ENCODE data around the gene CEP57L1.

CEP57L1 gene

DNA sequence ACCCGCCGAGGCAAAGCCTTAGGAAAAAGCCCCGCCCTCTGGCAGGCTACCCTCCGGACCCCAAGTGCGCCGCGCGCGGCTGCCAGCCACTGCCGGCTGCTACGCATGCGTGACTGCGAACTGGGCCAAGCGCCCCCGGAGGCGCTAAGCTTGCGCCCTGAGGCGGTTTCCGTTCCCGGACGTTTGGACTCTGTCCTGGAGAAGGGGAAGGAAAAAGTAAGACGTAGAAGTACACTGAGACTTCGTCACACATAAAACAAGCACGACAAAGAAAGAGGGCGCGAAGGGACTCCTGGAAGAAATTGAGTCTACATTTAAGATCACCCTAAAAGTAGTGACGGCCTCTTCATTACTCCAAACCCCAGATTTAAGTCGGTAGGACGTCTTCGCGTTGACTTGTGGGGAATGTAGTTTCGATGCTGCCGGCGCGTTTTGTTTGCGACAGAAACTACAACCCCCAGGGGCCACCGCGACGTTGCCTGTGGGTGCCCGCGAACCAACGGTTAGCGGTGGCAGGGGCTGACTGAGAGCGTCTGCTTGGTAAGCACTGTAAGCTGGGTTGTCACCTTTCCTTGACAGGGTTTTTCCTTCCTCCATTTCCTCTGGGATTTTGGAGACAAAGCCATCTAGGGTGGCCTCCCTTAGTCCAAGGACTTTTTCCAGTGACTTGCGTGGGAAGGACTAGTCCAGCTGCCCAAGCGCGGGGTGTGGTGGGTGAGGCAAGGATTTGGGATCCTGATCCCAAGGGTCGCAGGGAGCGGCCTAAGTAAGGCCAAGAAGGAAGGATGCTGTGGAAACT is at the start of gene CEP57L1:
Gene CEP57L1 (plus strand): TSS at position 472 of the 799 bp plus-strand sequence. CDS start 49,715 bp downstream, outside the sequence.
- Mint-ChIP-seq H3K27ac (peak within 1 kb of the TSS; percentile 98), H3K36me3 (peaks cover 12% of the 10 kb centered on the region), H3K4me1 (peaks cover 35% of the 10 kb centered on the region), H3K4me3 (peak within 1 kb of the TSS; percentile 88), H3K9me3 (no peaks in the 10 kb centered on the region)
- DNase-seq (ENCODE audit: low spot score in 2 of 2) = peak; percentile 92 to 98
- peak; percentile 84 for ATAC-seq

DNA sequence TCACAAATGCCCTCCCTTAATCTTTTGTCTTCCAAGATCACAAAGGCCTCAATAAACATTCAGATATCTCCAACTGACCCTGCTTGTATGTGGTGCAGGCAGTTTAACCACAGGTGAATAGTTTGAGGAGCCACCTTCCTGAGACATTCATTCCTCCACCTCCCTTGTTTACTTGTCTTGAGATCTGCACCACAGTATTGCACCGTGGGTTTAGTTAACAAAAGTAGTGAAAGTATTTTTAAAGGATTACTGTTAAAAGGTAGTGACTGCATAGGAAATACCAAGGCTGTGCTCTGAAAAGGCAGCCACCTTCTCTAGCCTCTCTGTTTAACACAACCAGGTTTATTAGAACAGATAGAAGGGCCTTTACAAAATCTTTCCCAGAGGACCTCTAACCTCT is 47.1 kb upstream of the CEP57L1 start:
- H3K4me1 Mint-ChIP-seq = peaks cover 22% of the 10 kb centered on the region
- ATAC-seq (peak; percentile 70), DNase-seq (ENCODE audit: low spot score in 2 of 2) (no peak)
- no peak overlapping the region for H3K4me3 Mint-ChIP-seq
- no peaks in the 10 kb centered on the region for H3K36me3 Mint-ChIP-seq
- no peak overlapping the region for H3K27ac Mint-ChIP-seq
- H3K9me3 Mint-ChIP-seq = peaks cover 2% of the 10 kb centered on the region

DNA sequence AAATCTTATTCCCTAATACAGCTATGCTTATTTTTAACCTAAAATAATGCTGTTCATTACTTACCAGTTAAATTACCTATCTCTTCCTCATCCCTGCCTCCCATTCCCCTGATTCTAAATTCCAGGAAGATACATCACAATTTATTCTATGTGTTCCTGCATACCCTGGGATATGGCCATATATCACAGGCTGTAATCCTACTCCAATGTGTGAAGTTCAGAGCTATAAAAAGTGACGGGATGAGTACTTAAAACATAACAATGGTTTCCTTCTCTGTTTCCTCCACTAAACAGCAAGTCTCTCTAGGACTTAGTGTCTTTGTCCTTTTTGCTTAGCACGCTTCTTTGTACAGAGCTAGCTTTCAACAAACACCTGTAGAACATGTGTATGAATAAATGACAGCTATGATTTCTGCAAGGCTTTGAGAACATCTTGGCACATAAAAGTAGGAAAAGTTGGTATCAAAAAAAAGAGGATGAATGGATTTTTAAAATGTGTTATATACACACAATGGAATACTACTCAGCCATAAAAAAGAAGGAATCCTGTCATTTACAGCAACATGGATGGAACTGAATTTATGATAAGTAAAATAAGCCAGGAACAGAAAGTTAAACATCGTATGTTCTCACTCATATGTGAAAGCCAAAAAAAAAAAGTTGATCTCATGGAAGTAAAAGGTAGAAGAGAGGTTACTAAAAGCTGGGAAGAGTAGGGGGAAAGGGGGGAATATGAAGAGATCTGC is 46.5 kb upstream of the CEP57L1 start:
- Mint-ChIP-seq H3K9me3 (peaks cover 2% of the 10 kb centered on the region), H3K4me3 (no peak overlapping the region), H3K27ac (no peak overlapping the region), H3K36me3 (no peaks in the 10 kb centered on the region), H3K4me1 (peaks cover 26% of the 10 kb centered on the region)
- no peak for ATAC-seq
- DNase-seq (ENCODE audit: low spot score in 2 of 2) = no peak

DNA sequence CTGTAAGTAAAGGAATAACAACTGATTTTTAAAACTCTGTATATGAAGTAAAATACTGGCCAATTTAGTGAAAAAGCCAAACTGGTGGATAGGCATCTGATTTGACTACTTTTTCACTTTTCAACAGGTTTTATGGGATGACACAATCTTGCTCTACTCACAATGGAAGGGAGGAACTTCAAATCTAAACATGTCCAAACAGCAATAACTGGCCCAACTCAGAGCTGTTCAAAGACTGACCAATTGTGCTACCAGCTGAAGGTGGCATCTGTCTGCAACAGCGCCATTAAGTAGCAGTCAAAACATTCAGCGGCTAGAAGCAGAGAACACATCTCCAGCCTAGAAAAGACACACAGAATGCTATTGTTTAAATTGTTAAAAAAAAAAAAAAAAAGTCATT is 45.3 kb upstream of the CEP57L1 start:
- no peak overlapping the region for H3K27ac Mint-ChIP-seq
- peaks cover 2% of the 10 kb centered on the region for H3K9me3 Mint-ChIP-seq
- DNase-seq (ENCODE audit: low spot score in 2 of 2) = no peak
- no peak for ATAC-seq
- no peaks in the 10 kb centered on the region for H3K36me3 Mint-ChIP-seq
- peaks cover 26% of the 10 kb centered on the region for H3K4me1 Mint-ChIP-seq
- no peak overlapping the region for H3K4me3 Mint-ChIP-seq

DNA sequence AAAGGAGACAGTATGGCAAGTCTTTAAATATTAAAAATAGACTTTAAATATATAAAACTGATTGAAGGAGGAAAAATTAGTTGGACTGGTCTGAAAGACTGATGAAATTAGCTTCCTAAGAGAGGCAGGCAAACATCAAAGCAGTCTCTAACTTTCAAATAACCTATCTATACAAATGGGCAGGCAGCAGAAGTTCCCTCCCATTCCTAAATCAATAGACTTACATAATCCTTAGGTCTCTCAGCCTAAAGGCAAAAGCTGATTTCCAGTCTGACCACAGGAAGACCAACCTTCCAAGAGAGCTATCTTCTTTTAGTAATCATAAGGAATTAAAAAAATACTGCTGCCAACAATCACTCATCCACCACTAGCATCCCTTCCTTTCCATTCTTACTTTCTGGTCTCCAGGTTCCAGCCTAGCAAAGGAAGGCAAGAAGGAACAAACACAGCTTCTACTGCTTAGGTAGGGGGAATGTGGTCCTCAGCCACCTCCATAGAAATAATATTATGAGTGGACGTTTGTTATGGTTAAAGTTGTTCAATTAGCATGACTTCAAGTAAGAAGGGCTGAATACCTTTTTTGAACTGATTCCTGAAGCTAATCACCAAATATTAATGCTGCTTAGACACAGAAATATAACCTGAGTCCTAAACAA is 44.7 kb upstream of the CEP57L1 start:
- Mint-ChIP-seq H3K4me3 (no peak overlapping the region), H3K9me3 (peaks cover 2% of the 10 kb centered on the region), H3K36me3 (peaks cover 4% of the 10 kb centered on the region), H3K27ac (no peak overlapping the region), H3K4me1 (peaks cover 26% of the 10 kb centered on the region)
- ATAC-seq (no peak), DNase-seq (ENCODE audit: low spot score in 2 of 2) (no peak)

DNA sequence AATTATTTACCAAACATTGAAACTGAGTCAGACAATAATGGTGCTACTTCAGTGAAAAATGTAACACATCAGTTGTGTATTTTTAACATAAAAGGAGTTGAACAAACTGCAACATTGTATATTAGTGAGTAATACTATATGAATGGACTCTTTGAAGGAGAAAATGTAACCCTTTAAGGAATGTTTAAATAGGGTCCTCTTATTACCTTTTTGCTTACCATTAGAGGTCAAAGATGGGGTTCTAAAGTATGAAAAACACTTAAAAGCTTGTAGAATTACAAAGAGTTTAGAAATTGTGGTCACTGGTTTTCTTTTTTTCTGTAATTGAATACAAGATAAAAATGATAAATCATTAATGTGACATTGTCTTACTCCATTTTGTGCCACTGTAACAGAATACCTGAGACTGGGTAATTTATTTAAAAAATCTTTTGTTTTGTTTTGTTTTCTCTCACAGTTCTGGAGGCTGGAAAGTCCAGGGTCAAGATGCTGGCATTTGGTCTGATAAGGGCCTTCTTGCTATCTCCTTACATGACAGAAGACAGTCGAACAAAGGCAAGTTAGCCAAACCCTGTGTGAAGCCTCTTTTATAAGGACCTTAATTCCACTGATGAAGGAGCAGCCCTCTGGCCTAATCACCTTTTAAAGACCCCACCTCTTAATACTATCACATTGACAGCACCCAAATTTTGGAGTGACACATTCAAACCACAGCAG is 43.8 kb upstream of the CEP57L1 start:
- Mint-ChIP-seq H3K27ac (no peak overlapping the region), H3K4me1 (peaks cover 32% of the 10 kb centered on the region), H3K36me3 (peaks cover 4% of the 10 kb centered on the region), H3K9me3 (peaks cover 2% of the 10 kb centered on the region), H3K4me3 (no peak overlapping the region)
- DNase-seq (ENCODE audit: low spot score in 2 of 2) (no peak), ATAC-seq (no peak)

DNA sequence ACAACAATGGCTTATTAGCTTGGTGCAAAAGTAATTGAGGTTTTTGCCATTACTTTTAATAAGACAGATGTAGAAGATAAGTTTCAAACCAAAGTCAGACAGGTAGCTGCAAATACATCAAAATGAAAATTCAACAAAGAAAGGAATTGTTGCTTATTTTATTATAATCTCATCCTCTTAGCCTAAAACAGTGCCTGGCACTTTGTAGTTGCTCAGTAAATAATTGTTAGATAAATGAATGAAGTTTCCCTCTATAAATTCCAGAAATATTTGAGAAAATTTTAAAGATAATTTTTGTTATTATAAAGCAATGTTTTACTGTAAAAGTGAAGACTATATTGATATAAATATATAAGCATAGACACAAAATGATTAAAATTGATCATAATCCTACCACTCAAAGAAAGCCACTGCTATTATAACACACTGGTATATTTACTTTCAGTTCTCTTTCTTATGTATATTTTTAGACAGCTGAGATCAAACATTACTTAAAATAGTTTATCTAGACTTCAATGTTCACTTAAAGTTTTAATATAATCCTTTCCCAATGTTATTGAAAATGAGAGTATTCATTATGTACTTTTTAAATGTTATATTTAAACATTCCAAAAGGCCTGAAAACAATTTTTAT is 43.2 kb upstream of the CEP57L1 start:
- Mint-ChIP-seq H3K9me3 (peaks cover 2% of the 10 kb centered on the region), H3K4me1 (peaks cover 38% of the 10 kb centered on the region), H3K36me3 (peaks cover 4% of the 10 kb centered on the region), H3K27ac (no peak overlapping the region), H3K4me3 (no peak overlapping the region)
- DNase-seq (ENCODE audit: low spot score in 2 of 2) = no peak
- no peak for ATAC-seq

DNA sequence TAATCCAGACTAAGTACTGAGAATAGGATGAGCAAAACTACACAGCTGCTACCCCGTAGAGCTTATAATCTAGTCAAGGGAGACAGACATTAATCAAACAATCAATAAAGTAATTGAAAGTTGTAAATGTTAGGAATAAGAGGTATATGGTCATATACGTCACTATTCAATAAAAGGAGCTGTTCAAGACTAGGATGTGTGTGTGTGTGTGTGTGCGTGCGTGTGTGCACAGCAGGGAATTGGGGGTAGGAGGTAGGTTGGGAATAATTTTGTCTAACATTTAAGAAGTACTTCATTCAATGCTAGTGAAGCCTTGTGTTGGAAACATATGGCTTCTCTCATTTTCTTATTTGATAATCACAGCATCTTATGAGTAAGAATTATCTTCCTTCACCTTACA is 42.5 kb upstream of the CEP57L1 start:
- H3K4me1 Mint-ChIP-seq = peaks cover 38% of the 10 kb centered on the region
- no peak overlapping the region for H3K4me3 Mint-ChIP-seq
- peaks cover 2% of the 10 kb centered on the region for H3K9me3 Mint-ChIP-seq
- peaks cover 4% of the 10 kb centered on the region for H3K36me3 Mint-ChIP-seq
- no peak for DNase-seq (ENCODE audit: low spot score in 2 of 2)
- no peak overlapping the region for H3K27ac Mint-ChIP-seq
- no peak for ATAC-seq

DNA sequence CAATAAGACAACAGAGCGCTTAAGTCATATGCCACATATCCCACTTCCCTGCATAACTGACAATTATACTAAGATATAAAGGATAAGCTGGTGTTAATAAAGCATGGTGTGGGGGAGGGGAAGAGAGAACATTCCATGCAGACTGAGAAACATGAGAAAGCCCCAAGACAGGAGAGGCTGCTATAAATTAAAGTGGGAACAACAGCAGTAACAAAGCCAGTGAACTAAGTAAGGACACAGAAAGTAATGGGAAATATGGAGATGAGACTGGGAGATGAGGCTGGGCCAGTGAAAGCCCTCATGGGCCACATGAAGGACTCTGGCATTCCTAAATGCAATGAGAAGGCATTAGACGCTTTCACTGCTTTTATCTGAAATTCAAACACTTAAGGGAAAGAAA is 42.0 kb upstream of the CEP57L1 start:
- peaks cover 2% of the 10 kb centered on the region for H3K9me3 Mint-ChIP-seq
- no peak overlapping the region for H3K4me3 Mint-ChIP-seq
- peaks cover 4% of the 10 kb centered on the region for H3K36me3 Mint-ChIP-seq
- DNase-seq (ENCODE audit: low spot score in 2 of 2) (no peak), ATAC-seq (no peak)
- H3K27ac Mint-ChIP-seq = no peak overlapping the region
- peaks cover 35% of the 10 kb centered on the region for H3K4me1 Mint-ChIP-seq

DNA sequence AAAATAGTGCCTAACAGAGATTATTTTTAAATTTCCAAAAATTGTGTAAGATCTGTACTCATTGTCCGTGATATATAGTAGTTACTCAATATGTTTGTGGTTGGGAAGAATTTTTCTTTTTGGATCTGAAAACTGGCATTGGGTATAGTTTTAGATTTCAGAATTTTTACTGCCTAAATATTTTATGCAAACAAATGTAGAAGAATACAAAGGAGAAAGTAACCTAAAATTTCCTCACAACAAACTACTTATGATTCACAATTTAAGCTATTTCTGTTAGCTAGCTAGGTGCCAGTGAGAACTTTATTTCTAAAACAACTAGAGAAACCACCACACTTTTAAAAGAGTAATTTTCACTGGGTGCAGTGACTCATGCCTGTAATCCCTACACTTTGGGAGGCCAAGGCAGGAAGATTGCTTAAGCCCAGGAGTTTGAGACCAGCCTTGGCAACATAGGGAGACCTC is 39.5 kb upstream of the CEP57L1 start:
- H3K9me3 Mint-ChIP-seq = no peaks in the 10 kb centered on the region
- ATAC-seq = no peak
- no peak overlapping the region for H3K4me3 Mint-ChIP-seq
- no peak overlapping the region for H3K27ac Mint-ChIP-seq
- H3K36me3 Mint-ChIP-seq = peaks cover 4% of the 10 kb centered on the region
- DNase-seq (ENCODE audit: low spot score in 2 of 2) = no peak
- peaks cover 47% of the 10 kb centered on the region for H3K4me1 Mint-ChIP-seq

DNA sequence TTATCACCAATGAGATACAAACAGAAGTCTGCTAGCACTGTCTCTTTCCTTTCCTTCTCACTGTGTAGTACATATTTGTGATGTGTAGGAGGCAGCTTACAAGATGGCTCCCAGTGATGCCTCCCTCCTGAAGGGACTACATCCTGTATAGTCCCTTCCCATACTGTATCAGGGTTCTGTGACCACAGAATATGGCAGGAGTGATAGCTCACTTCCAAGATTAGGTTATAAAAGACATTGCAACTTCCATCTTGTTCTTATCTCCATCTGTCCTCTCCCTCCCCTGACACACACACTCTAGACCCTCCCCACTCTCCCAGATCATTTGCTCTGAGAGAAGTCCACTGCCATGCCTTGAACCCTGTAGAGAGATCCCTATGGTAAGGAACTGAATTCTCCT is 38.6 kb upstream of the CEP57L1 start:
- ATAC-seq (no peak), DNase-seq (ENCODE audit: low spot score in 2 of 2) (no peak)
- Mint-ChIP-seq H3K36me3 (peaks cover 4% of the 10 kb centered on the region), H3K4me3 (no peak overlapping the region), H3K27ac (peak overlapping the region; percentile 52), H3K4me1 (peaks cover 50% of the 10 kb centered on the region), H3K9me3 (no peaks in the 10 kb centered on the region)

DNA sequence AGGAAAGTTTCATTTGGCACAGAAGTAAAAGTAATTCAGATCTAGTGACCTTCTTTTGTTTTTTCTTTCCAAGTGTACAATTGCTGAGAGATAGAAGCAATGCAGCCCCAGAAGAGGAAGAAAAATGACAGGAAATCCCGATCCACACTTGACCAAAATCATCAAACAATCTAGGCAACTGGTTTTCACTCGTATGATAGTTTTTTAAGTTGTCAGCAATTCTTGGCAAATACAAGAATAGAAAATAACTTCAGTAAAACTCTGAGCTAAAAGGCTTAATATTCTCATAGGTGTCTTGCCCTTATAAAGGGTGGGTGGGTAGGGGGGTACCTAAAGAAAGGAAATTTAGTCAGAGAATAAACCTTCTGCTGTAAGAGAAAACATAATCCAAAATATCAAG is 36.7 kb upstream of the CEP57L1 start:
- DNase-seq (ENCODE audit: low spot score in 2 of 2) (no peak), ATAC-seq (no peak)
- H3K9me3 Mint-ChIP-seq = no peaks in the 10 kb centered on the region
- H3K27ac Mint-ChIP-seq = no peak overlapping the region
- peaks cover 56% of the 10 kb centered on the region for H3K4me1 Mint-ChIP-seq
- H3K36me3 Mint-ChIP-seq = peaks cover 4% of the 10 kb centered on the region
- H3K4me3 Mint-ChIP-seq = peak overlapping the region; percentile 12

DNA sequence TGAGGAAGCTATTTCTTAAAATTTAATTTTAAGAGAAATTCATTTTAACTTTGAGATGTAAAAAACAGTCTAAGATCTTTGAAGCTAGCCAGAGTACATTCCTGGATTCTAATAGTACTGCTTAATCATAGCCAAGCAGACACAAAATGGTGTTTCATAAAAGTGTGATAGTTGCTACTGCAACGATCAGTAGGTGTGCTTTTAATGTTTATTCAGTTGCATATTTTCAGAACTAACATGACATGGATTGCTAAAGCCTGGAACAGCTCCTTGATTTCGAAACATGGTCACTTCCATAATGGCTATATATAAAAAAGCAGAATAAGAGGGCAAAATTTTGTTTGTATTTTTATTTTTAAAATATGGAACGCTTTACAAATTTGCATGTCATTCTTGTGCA is 36.2 kb upstream of the CEP57L1 start:
- Mint-ChIP-seq H3K27ac (peak overlapping the region; percentile 60), H3K4me1 (peaks cover 60% of the 10 kb centered on the region), H3K9me3 (no peaks in the 10 kb centered on the region), H3K36me3 (peaks cover 4% of the 10 kb centered on the region), H3K4me3 (peak overlapping the region; percentile 47)
- DNase-seq (ENCODE audit: low spot score in 2 of 2) (no peak), ATAC-seq (no peak)

DNA sequence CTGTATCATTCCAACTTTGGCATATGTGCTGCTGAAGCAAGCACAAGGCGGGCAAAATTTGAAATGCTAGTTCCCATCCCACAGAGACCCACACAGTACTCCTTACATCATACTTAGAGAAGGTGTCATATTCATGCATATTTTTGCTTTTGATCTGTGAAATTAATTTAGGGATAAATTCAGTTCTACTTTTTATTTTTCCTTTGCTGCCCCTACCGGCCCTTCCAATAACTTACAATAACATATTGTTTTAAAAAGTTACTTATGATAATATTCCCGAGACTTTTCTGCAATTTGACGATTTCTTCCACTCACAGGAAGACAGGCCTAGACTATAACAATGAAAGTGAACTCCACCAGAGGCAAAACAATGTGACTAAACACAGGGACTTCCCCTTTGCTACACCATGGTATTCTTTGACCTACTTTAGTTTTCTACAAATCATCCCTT is 35.7 kb upstream of the CEP57L1 start:
- Mint-ChIP-seq H3K27ac (peak overlapping the region; percentile 60), H3K36me3 (peaks cover 4% of the 10 kb centered on the region), H3K4me1 (peaks cover 64% of the 10 kb centered on the region), H3K9me3 (no peaks in the 10 kb centered on the region), H3K4me3 (peak overlapping the region; percentile 47)
- DNase-seq (ENCODE audit: low spot score in 2 of 2) (no peak), ATAC-seq (peak; percentile 100)

Data from stimulated activated effector memory CD8-positive, alpha-beta T cell treated with anti-CD3 and anti-CD28 coated beads, Interleukin-12 subunit alpha, Interleukin-12 subunit beta, amount 100 ng/mL, for 72 hours (primary cell).